OCI-LY1 (cell line): ENCODE measurements around the gene SYN1.

Experiments
- H2AFZ ChIP-seq: fragments of 200-600 bp; sonication (generic), shearing (Covaris generic); 2 replicates; pipeline ENCODE4 v1.6.0; 2014; ENCODE audit warnings: antibody characterized with exemption, mild to moderate bottlenecking, low read length
- H3F3A ChIP-seq: fragments of 200-600 bp; sonication (generic), shearing (Covaris generic); 2 replicates; pipeline ENCODE4 v1.6.0; 2014; ENCODE audit warnings: mild to moderate bottlenecking, antibody characterized with exemption, low read length, moderate library complexity; ENCODE audit not compliant: insufficient read depth
- H3K27ac ChIP-seq: fragments of 200-600 bp; sonication (generic); 2 replicates; pipeline ENCODE4 v1.5.1; 2014; ENCODE audit warnings: low read length, mixed run types, mild to moderate bottlenecking, low read depth; ENCODE audit not compliant: poor library complexity, severe bottlenecking
- H3K27me3 ChIP-seq: fragments of 200-600 bp; sonication (generic); 2 replicates; pipeline ENCODE4 v1.6.0; 2014; ENCODE audit warnings: antibody characterized with exemption, mild to moderate bottlenecking, low read length, moderate library complexity; ENCODE audit not compliant: insufficient read depth
- H3K36me3 ChIP-seq: fragments of 200-600 bp; sonication (generic); 2 replicates; pipeline ENCODE4 v1.6.1; 2014; ENCODE audit warnings: mild to moderate bottlenecking, antibody characterized with exemption, low read length, moderate library complexity, mixed read lengths; ENCODE audit not compliant: insufficient read depth
- H3K4me1 ChIP-seq: fragments of 200-600 bp; sonication (generic); 2 replicates; pipeline ENCODE4 v1.5.1; 2014; ENCODE audit warnings: mild to moderate bottlenecking, low read length, moderate library complexity; ENCODE audit not compliant: insufficient read depth, severe bottlenecking
- H3K4me2 ChIP-seq: fragments of 200-600 bp; sonication (generic), shearing (Covaris generic); 2 replicates; pipeline ENCODE4 v1.6.1; 2014; ENCODE audit warnings: low read length
- H3K4me3 ChIP-seq: fragments of 200-600 bp; sonication (generic); 2 replicates; pipeline ENCODE4 v1.5.1; 2014; ENCODE audit warnings: low read length, low read depth, mild to moderate bottlenecking, mixed read lengths; ENCODE audit not compliant: poor library complexity, severe bottlenecking
- H3K79me2 ChIP-seq: fragments of 200-600 bp; shearing (Covaris generic); 2 replicates; pipeline ENCODE4 v1.6.1; 2016; ENCODE audit warnings: mixed run types, low read length, mixed read lengths; ENCODE audit not compliant: insufficient read depth
- H3K9ac ChIP-seq: fragments of 200-600 bp; sonication (generic), shearing (Covaris generic); 2 replicates; pipeline ENCODE4 v1.6.1; 2014; ENCODE audit warnings: mild to moderate bottlenecking, low read length, mixed read lengths
- H3K9me2 ChIP-seq: fragments of 200-600 bp; sonication (generic), shearing (Covaris generic); 2 replicates; pipeline ENCODE4 v1.6.1; 2014; ENCODE audit warnings: low read depth, mild to moderate bottlenecking, low read length, mixed read lengths
- H3K9me3 ChIP-seq: fragments of 200-600 bp; shearing (Covaris generic); 2 replicates; pipeline ENCODE4 v1.6.1; 2014; ENCODE audit warnings: low read length, mixed read lengths
- H4K20me1 ChIP-seq: fragments of 200-600 bp; sonication (generic), shearing (Covaris generic); 2 replicates; pipeline ENCODE4 v1.6.0; 2016; ENCODE audit warnings: mild to moderate bottlenecking, low read length; ENCODE audit not compliant: insufficient read depth
- CTCF ChIP-seq: fragments of 200-600 bp; sonication (generic), shearing (Covaris generic); IDR thresholded peaks from 2 replicates; pipeline ENCODE4 v1.5.1; 2017; ENCODE audit warnings: mild to moderate bottlenecking, antibody characterized with exemption, low read length, moderate library complexity, mixed read lengths
- EZH2 ChIP-seq: fragments of 200-600 bp; sonication (generic), shearing (Covaris generic); IDR thresholded peaks from 2 replicates; pipeline ENCODE4 v1.8.0; 2017; ENCODE audit warnings: borderline replicate concordance, mixed run types, mild to moderate bottlenecking, antibody characterized with exemption, low read length, moderate library complexity, mixed read lengths

SYN1 gene

GRCh38 chrX:47632666-47633065 lies 13.0 kb upstream of the SYN1 start:
- H3K4me2 ChIP-seq: no peak overlapping the region
- no peaks in the 10 kb centered on the region for H3F3A ChIP-seq
- H3K9me3 ChIP-seq: no peaks in the 10 kb centered on the region

GRCh38 chrX:47631676-47632075 lies 12.0 kb upstream of the SYN1 start:
- Histone ChIP-seq H3K9ac (no peak overlapping the region), H3K27ac (no peak overlapping the region), H3K27me3 (no peaks in the 10 kb centered on the region), H3K9me3 (no peaks in the 10 kb centered on the region), H2AFZ (no peak overlapping the region), H3K4me1 (peaks cover 6% of the 10 kb centered on the region), H3K4me2 (no peak overlapping the region), H3K79me2 (no peaks in the 10 kb centered on the region), H3K9me2 (no peaks in the 10 kb centered on the region), H3K36me3 (peaks cover 21% of the 10 kb centered on the region), H3K4me3 (no peak overlapping the region), H4K20me1 (no peaks in the 10 kb centered on the region), H3F3A (no peaks in the 10 kb centered on the region)
- TF ChIP-seq EZH2 (no peak), CTCF (no peak)

More at GRCh38 chrX:47632666-47633065, 13.0 kb upstream of the SYN1 start:
- Histone ChIP-seq H3K36me3 (peaks cover 24% of the 10 kb centered on the region), H3K9ac (no peak overlapping the region), H3K27ac (no peak overlapping the region), H2AFZ (no peak overlapping the region), H3K4me3 (no peak overlapping the region), H3K27me3 (no peaks in the 10 kb centered on the region), H4K20me1 (no peaks in the 10 kb centered on the region), H3K4me1 (peaks cover 6% of the 10 kb centered on the region), H3K9me2 (no peaks in the 10 kb centered on the region), H3K79me2 (no peaks in the 10 kb centered on the region)
- TF ChIP-seq CTCF (no peak), EZH2 (no peak)

GRCh38 chrX:47629419-47630200 lies 10.0 kb upstream of the SYN1 start, which contains the start of gene CFP:
CFP (minus strand) TSS chrX:47629930; CDS start chrX:47629844, 86 bp downstream.
- H3K4me3 ChIP-seq: no peak within 1 kb of the TSS

More at GRCh38 chrX:47629419-47630200, 10.0 kb upstream of the SYN1 start, which contains the start of gene CFP:
- no peak within 1 kb of the TSS for H3K9ac ChIP-seq
- peaks cover 6% of the 10 kb centered on the region for H3K4me1 ChIP-seq
- no peaks in the 10 kb centered on the region for H3K27me3 ChIP-seq
- H3K36me3 ChIP-seq: peaks cover 9% of the 10 kb centered on the region
- no peaks in the 10 kb centered on the region for H3F3A ChIP-seq
- H3K9me3 ChIP-seq: no peaks in the 10 kb centered on the region
- H3K27ac ChIP-seq: no peak within 1 kb of the TSS
- H3K4me2 ChIP-seq: no peak within 1 kb of the TSS
- H3K9me2 ChIP-seq: no peaks in the 10 kb centered on the region
- no peaks in the 10 kb centered on the region for H3K79me2 ChIP-seq
- H2AFZ ChIP-seq: no peak within 1 kb of the TSS
- TF ChIP-seq CTCF (no peak), EZH2 (no peak)
- H4K20me1 ChIP-seq: no peaks in the 10 kb centered on the region
